MM.1S (cell line): Measurements from ENCODE around the gene DYNC1I1.

Experiments used
- DNase-seq: peaks from one replicate; pipeline ENCODE4 v3.0.0-alpha.2; 2015
- H2AFZ ChIP-seq: fragments of 300-600 bp; sonication (generic); 2 replicates; pipeline ENCODE4 v1.6.0; 2016; ENCODE audit warnings: antibody characterized with exemption, low read length
- H3F3A ChIP-seq: fragments of 300-600 bp; sonication (generic); 2 replicates; pipeline ENCODE4 v1.6.1; 2016; ENCODE audit warnings: mild to moderate bottlenecking, antibody characterized with exemption, low read length, moderate library complexity, mixed read lengths; ENCODE audit not compliant: insufficient read depth
- H3K27ac ChIP-seq: fragments of 300-600 bp; sonication (generic); 2 replicates; pipeline ENCODE4 v1.5.1; 2016; ENCODE audit warnings: mild to moderate bottlenecking, low read length
- H3K27me3 ChIP-seq: fragments of 300-600 bp; sonication (generic); replicated peaks from 2 replicates; pipeline ENCODE4 v1.6.0; 2016; ENCODE audit warnings: low read length; ENCODE audit not compliant: insufficient read depth
- H3K36me3 ChIP-seq: fragments of 300-600 bp; sonication (generic); replicated peaks from 2 replicates; pipeline ENCODE4 v1.6.1; 2016; ENCODE audit warnings: mild to moderate bottlenecking, low read length, mixed read lengths; ENCODE audit not compliant: insufficient read depth
- H3K4me1 ChIP-seq: fragments of 300-600 bp; sonication (generic); 2 replicates; pipeline ENCODE4 v1.6.1; 2016; ENCODE audit warnings: low read length, mixed read lengths
- H3K4me2 ChIP-seq: fragments of 300-600 bp; sonication (generic); 2 replicates; pipeline ENCODE4 v1.6.0; 2016; ENCODE audit warnings: low read depth, low read length
- H3K4me3 ChIP-seq: fragments of 300-600 bp; sonication (generic); 2 replicates; pipeline ENCODE4 v1.5.1; 2016; ENCODE audit warnings: low read length, mixed read lengths
- H3K79me2 ChIP-seq: fragments of 300-600 bp; sonication (generic); 2 replicates; pipeline ENCODE4 v1.6.1; 2016; ENCODE audit warnings: mixed run types, low read length, mixed read lengths
- H3K9ac ChIP-seq: fragments of 300-600 bp; sonication (generic); 2 replicates; pipeline ENCODE4 v1.6.1; 2016; ENCODE audit warnings: low read length, mixed read lengths
- H3K9me2 ChIP-seq: fragments of 300-600 bp; sonication (generic); replicated peaks from 2 replicates; pipeline ENCODE4 v1.6.1; 2016; ENCODE audit warnings: mild to moderate bottlenecking, low read length, mixed read lengths; ENCODE audit not compliant: insufficient read depth
- H3K9me3 ChIP-seq: fragments of 300-600 bp; sonication (generic); replicated peaks from 2 replicates; pipeline ENCODE4 v1.6.1; 2016; ENCODE audit warnings: mild to moderate bottlenecking, low read length, mixed read lengths; ENCODE audit not compliant: insufficient read depth
- H4K20me1 ChIP-seq: fragments of 300-600 bp; sonication (generic); 2 replicates; pipeline ENCODE4 v1.6.1; 2016; ENCODE audit warnings: mild to moderate bottlenecking, low read length, moderate library complexity, mixed read lengths; ENCODE audit not compliant: insufficient read depth
- EZH2 ChIP-seq: fragments of 300-600 bp; sonication (generic); optimal IDR thresholded peaks from 2 replicates; pipeline ENCODE3; 2017; ENCODE audit warnings: low read depth, mild to moderate bottlenecking, antibody characterized with exemption, low read length, mixed read lengths
- EZH2phosphoT487 ChIP-seq: fragments of 300-600 bp; sonication (generic); IDR thresholded peaks from 2 replicates; pipeline ENCODE4 v1.6.1; 2018; ENCODE audit warnings: antibody characterized with exemption, low read length
- TF ChIP-seq, protein P1 (sequence below): fragments of 300-600 bp; sonication (generic); IDR thresholded peaks from 2 replicates; pipeline ENCODE4 v1.5.1; 2016; ENCODE audit warnings: antibody characterized with exemption, low read length, mixed read lengths

The DYNC1I1 gene

DNA sequence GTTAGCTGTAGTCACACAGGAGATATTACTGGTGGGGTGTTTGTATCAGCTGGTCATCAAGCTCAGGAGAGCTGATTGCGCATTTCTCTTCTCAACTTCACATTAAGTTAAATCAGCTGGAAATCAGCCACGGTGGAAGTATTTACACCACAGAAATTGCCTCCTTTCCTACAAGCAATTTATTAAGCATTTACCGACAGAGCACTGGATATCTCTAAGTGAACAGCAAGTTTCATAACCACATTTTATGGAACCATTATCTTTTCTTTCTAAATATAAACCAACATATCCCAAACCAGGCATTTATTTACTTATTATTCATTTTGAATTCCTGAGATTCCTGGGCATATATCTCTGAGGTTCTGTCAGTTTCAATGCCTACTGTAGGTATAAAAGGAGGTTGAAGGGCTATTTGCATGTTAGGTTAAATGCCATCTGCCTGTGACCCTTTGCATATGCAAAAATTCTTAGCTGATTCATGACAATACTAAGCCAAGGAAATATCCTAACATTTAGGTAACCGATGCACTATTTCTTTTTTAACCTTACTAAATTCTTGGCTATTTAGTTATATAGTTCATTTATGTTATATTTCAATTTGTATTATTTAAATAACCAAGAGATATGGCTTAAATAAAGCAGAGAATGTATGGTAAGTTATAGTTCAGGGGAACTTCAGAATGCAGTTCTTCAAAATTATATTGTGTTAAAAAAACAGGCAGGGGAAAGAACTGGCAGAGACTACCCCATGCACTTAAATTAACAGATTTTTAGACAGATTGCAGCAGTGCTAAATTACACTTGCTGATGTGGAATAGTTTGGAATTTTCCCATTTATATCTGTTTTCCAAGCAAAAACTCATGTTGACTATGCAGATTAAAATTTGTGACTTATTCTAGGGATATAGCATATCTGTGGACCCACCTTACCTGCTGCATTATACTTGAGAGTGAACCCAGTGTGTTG, 56.8 kb downstream of the DYNC1I1 start:
- Histone ChIP-seq H3K9me2 (no peaks in the 10 kb centered on the region), H2AFZ (no peak overlapping the region), H3K79me2 (no peaks in the 10 kb centered on the region), H3K36me3 (no peaks in the 10 kb centered on the region), H3K27me3 (no peaks in the 10 kb centered on the region), H3K4me3 (no peak overlapping the region), H3F3A (no peaks in the 10 kb centered on the region), H3K9me3 (no peaks in the 10 kb centered on the region), H3K9ac (no peak overlapping the region), H3K4me2 (no peak overlapping the region), H3K4me1 (no peaks in the 10 kb centered on the region), H3K27ac (no peak overlapping the region), H4K20me1 (no peaks in the 10 kb centered on the region)
- TF ChIP-seq EZH2 (no peak), EZH2phosphoT487 (no peak)
- TF ChIP-seq, protein P1, sequence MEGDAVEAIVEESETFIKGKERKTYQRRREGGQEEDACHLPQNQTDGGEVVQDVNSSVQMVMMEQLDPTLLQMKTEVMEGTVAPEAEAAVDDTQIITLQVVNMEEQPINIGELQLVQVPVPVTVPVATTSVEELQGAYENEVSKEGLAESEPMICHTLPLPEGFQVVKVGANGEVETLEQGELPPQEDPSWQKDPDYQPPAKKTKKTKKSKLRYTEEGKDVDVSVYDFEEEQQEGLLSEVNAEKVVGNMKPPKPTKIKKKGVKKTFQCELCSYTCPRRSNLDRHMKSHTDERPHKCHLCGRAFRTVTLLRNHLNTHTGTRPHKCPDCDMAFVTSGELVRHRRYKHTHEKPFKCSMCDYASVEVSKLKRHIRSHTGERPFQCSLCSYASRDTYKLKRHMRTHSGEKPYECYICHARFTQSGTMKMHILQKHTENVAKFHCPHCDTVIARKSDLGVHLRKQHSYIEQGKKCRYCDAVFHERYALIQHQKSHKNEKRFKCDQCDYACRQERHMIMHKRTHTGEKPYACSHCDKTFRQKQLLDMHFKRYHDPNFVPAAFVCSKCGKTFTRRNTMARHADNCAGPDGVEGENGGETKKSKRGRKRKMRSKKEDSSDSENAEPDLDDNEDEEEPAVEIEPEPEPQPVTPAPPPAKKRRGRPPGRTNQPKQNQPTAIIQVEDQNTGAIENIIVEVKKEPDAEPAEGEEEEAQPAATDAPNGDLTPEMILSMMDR = no peak
- DNase-seq = no peak

DNA sequence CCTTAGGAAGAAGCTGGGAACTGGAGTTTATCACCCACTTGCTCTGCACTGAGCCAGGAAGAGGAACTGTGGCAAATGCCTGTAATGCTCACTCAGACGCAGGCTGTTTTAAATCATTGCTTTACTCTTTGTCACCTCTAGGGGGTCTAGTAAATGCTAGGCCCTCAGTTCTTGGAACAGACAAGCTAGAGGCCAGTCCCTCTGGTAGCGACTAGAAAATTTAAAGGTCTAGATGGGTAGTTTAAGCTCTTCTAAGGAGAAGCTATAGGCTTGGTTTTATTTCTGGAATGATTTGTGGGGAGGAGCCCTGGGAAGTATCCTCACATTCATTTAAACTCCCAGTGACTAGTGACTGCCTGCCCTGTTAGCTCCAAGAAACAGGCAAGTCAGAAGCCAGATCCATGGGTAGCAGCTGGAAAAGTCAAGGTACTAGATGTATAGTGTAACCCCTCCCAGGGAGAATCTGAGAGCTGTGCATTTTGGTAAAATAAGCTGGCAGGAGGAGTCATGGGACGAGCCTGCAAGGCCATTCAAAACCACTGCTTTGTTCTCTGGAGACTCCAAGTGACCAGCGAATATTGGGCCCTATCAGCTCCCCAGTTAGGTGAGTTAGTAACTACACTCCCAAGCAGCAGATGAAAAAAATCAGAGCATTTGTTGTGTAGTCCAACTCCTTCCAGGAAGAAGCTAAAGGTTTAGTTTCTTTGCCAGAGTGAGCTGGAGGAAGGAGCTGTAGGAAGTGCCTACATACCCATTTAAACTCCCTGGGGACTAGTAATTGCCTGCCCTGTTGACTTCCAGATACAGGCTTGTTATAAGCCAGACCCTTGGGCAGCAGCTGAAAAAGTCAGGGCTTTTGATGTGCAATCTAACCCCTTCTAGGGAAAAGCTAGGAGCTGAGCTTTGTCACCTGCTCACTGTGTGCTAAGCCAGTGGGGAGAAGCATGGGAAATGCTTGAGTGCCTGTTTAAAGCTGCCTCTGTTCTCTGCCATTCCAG, 68.9 kb downstream of the DYNC1I1 start:
- Histone ChIP-seq H3K4me1 (peaks cover 14% of the 10 kb centered on the region), H3K79me2 (no peaks in the 10 kb centered on the region)

DNA sequence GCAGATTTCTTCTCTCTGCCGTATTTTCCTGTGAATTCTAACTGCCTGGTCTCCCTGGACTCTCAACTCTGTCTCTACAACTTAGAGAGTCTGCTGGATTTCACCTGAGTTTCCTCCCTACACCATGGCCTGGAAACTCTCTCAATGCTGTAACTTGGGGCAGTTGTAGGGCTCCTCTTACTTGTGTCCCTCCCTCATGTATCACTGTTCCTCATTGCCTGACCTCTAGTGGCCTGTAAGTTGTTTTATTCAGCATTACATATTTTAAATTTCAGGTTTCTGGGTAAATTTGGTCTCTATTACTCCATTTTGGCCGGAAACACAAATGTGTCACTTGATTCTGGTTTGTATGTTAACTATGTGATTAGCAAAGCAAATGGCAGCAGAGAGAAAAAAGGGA, 70.9 kb downstream of the DYNC1I1 start:
- no peak overlapping the region for H2AFZ ChIP-seq
- no peak overlapping the region for H3K27ac ChIP-seq
- H3K9ac ChIP-seq = no peak overlapping the region
- no peaks in the 10 kb centered on the region for H4K20me1 ChIP-seq
- no peaks in the 10 kb centered on the region for H3K36me3 ChIP-seq
- no peak for TF ChIP-seq EZH2
- TF ChIP-seq, protein P1 = peak; percentile 27; the same call in 1 of the 2 replicates
- no peak overlapping the region for H3K4me3 ChIP-seq
- peaks cover 5% of the 10 kb centered on the region; the same call in 1 of the 2 replicates for H3F3A ChIP-seq
- no peak for DNase-seq
- H3K79me2 ChIP-seq = no peaks in the 10 kb centered on the region
- H3K9me3 ChIP-seq = no peaks in the 10 kb centered on the region
- H3K27me3 ChIP-seq = no peaks in the 10 kb centered on the region
- H3K4me2 ChIP-seq = no peak overlapping the region
- H3K9me2 ChIP-seq = no peaks in the 10 kb centered on the region
- H3K4me1 ChIP-seq = peaks cover 14% of the 10 kb centered on the region

More for the DNA sequence above, 68.9 kb downstream of the DYNC1I1 start:
- DNase-seq = no peak
- no peaks in the 10 kb centered on the region for H3K36me3 ChIP-seq
- no peak overlapping the region for H3K27ac ChIP-seq
- TF ChIP-seq, protein P1 = peak; percentile 40
- no peak for TF ChIP-seq EZH2phosphoT487
- no peak for TF ChIP-seq EZH2
- no peaks in the 10 kb centered on the region for H3K9me2 ChIP-seq
- peaks cover 5% of the 10 kb centered on the region; the same call in 1 of the 2 replicates for H3F3A ChIP-seq
- H3K4me3 ChIP-seq = no peak overlapping the region
- no peaks in the 10 kb centered on the region for H3K27me3 ChIP-seq
- H3K9me3 ChIP-seq = no peaks in the 10 kb centered on the region
- no peak overlapping the region for H2AFZ ChIP-seq
- no peak overlapping the region for H3K4me2 ChIP-seq
- no peak overlapping the region for H3K9ac ChIP-seq
- no peaks in the 10 kb centered on the region for H4K20me1 ChIP-seq
